ENCODE results near the gene MCM5.
"Not testable (repeated sequence)": the region's sequence is repeated elsewhere in the genome, so short reads cannot be mapped to it uniquely, and the experiment has no call there.

MCM5 gene

GRCh38 chr22:35459976-35460375, 60.0 kb downstream of the MCM5 start:
- DNase-seq (ENCODE audit: low read depth, low spot score); H3K4me3 ChIP-seq (ENCODE audit: low read length): not testable (repeated sequence)

GRCh38 chr22:35460688-35461087, 60.7 kb downstream of the MCM5 start:
- no peak for DNase-seq (ENCODE audit: low read depth, low spot score)
- H3K4me3 ChIP-seq (ENCODE audit: low read length), result no peak overlapping the region

- no peak overlapping the region for H3K4me3 ChIP-seq (ENCODE audit: low read length)
- no peak for DNase-seq (ENCODE audit: low read depth, low spot score)
These were observed 62.7 kb downstream of the MCM5 start for GRCh38 chr22:35462498-35463230.

GRCh38 chr22:35463231-35463933, 63.4 kb downstream of the MCM5 start:
- H3K4me3 ChIP-seq (ENCODE audit: low read length), result no peak overlapping the region
- no peak for DNase-seq (ENCODE audit: low read depth, low spot score)

GRCh38 chr22:35464399-35464798, 64.5 kb downstream of the MCM5 start:
- H3K4me3 ChIP-seq (ENCODE audit: low read length), result no peak overlapping the region
- no peak for DNase-seq (ENCODE audit: low read depth, low spot score)

- DNase-seq (ENCODE audit: low read depth, low spot score), result no peak
These were observed 65.3 kb downstream of the MCM5 start for GRCh38 chr22:35465109-35465701.

GRCh38 chr22:35467681-35468434, 67.9 kb downstream of the MCM5 start:
- DNase-seq (ENCODE audit: low read depth, low spot score), result no peak
- H3K4me3 ChIP-seq (ENCODE audit: low read length), result no peak overlapping the region

More at GRCh38 chr22:35465109-35465701, 65.3 kb downstream of the MCM5 start:
- H3K4me3 ChIP-seq (ENCODE audit: low read length), result no peak overlapping the region

GRCh38 chr22:35470903-35471321, 71.0 kb downstream of the MCM5 start:
- DNase-seq (ENCODE audit: low read depth, low spot score), result no peak
- no peak overlapping the region for H3K4me3 ChIP-seq (ENCODE audit: low read length)

GRCh38 chr22:35471566-35471965, 71.6 kb downstream of the MCM5 start:
- DNase-seq (ENCODE audit: low read depth, low spot score), result not testable (repeated sequence)

GRCh38 chr22:35472488-35472887, 72.5 kb downstream of the MCM5 start:
- H3K4me3 ChIP-seq (ENCODE audit: low read length), result no peak overlapping the region
- DNase-seq (ENCODE audit: low read depth, low spot score), result no peak

More at GRCh38 chr22:35471566-35471965, 71.6 kb downstream of the MCM5 start:
- H3K4me3 ChIP-seq (ENCODE audit: low read length), result not testable (repeated sequence)

- DNase-seq (ENCODE audit: low read depth, low spot score), result no peak
These were observed 74.0 kb downstream of the MCM5 start for GRCh38 chr22:35473971-35474370.

More at GRCh38 chr22:35473971-35474370, 74.0 kb downstream of the MCM5 start:
- H3K4me3 ChIP-seq (ENCODE audit: low read length), result no peak overlapping the region

All from Jurkat, Clone E6-1 (cell line).